ENCODE data around the gene ASB16.

- TF ChIP-seq REST (IDR thresholded peaks at IDR 0.05; ENCODE audit: low read depth, low read length), result no peak
- TF ChIP-seq CTCF (IDR thresholded peaks at IDR 0.05), result no peak
- TF ChIP-seq RFX5 (IDR thresholded peaks at IDR 0.05; ENCODE audit: low read length), result no peak
- TF ChIP-seq SIN3A (IDR thresholded peaks at IDR 0.05; ENCODE audit: borderline replicate concordance, low read depth, low read length), result no peak
- no peak for TF ChIP-seq RAD21 (IDR thresholded peaks at IDR 0.05; ENCODE audit: low read length)
- no peak for TF ChIP-seq MAX (IDR thresholded peaks at IDR 0.05; ENCODE audit: low read depth)
- no peak for TF ChIP-seq USF2 (IDR thresholded peaks at IDR 0.05; ENCODE audit: borderline replicate concordance, low read depth, low read length)
- TF ChIP-seq PBX3 (IDR thresholded peaks at IDR 0.05), result no peak
- TF ChIP-seq POLR2AphosphoS5 (IDR thresholded peaks at IDR 0.05; ENCODE audit: low read depth, low read length), result no peak
- TF ChIP-seq RXRA (IDR thresholded peaks at IDR 0.05; ENCODE audit: borderline replicate concordance, low read depth), result no peak
Observed at GRCh38 chr17:44188576-44189403, 18.3 kb downstream of the ASB16 start.

All from SK-N-SH (cell line).